Stomach smooth muscle (tissue), 2 donors: ENCODE results near the gene KCNK1.

Experiments used
- H3K27ac ChIP-seq: one replicate; pipeline ENCODE4 v1.7.0; 2013; ENCODE audit warnings: mild to moderate bottlenecking, low read length, inconsistent platforms
- H3K27me3 ChIP-seq, 2 donors: one replicate each; pipeline ENCODE4 v1.7.0; 2013; ENCODE audit warnings: low read length in 2 of 2; ENCODE audit not compliant: insufficient read depth in 2 of 2, control insufficient read depth in 1 of 2
- H3K36me3 ChIP-seq, 2 donors: one replicate each; pipeline ENCODE4 v1.7.0; 2013; ENCODE audit warnings: low read length in 2 of 2; ENCODE audit not compliant: control insufficient read depth in 2 of 2, insufficient read depth in 2 of 2
- H3K4me1 ChIP-seq: one replicate; pipeline ENCODE4 v1.7.0; 2013; ENCODE audit warnings: low read length; ENCODE audit not compliant: control insufficient read depth, insufficient read depth
- H3K4me3 ChIP-seq, 2 donors: one replicate each; pipeline ENCODE4 v1.7.0; 2013; ENCODE audit warnings: low read length in 2 of 2
- H3K9ac ChIP-seq, 2 donors: one replicate each; pipeline ENCODE4 v1.7.0; 2013; ENCODE audit warnings: low read length in 2 of 2, mild to moderate bottlenecking in 1 of 2
- H3K9me3 ChIP-seq, 2 donors: one replicate each; pipeline ENCODE4 v1.7.0; 2013; ENCODE audit warnings: low read length in 2 of 2; ENCODE audit not compliant: control insufficient read depth in 2 of 2
- donor health status: healthy.
- donor health status: Pancreatic carcinoma.

Gene KCNK1

DNA sequence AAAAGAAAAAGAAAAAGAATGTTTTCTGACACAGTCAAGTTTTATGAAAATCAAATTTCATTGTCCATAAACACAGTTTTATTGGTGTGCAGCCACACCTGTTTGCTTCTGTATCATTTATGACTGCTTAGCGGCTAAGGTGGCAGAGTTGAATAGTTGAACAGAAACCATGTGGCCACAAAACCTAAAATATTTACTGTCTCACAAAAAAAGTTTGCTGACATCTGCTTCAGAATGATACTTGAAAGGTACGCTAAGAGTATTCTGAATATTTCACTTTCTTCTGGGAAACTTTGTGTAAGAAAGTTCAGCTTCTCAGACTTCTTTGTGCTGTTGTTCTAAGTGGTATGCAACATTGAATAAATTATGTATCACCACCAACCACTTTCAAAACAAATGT is 6.2 kb downstream of the KCNK1 start:
- Histone ChIP-seq H3K36me3 (no peaks in the 10 kb centered on the region), H3K27me3 (peaks cover 5 to 7% of the 10 kb centered on the region in 2 donors), H3K27ac (no peak overlapping the region), H3K4me1 (no peaks in the 10 kb centered on the region), H3K9ac (no peak overlapping the region), H3K4me3 (no peak overlapping the region), H3K9me3 (no peaks in the 10 kb centered on the region)

- no peaks in the 10 kb centered on the region for H3K4me1 ChIP-seq
- H3K27me3 ChIP-seq: no peaks in the 10 kb centered on the region
- no peaks in the 10 kb centered on the region for H3K36me3 ChIP-seq
- no peak overlapping the region for H3K9ac ChIP-seq
- H3K27ac ChIP-seq: no peak overlapping the region
- no peaks in the 10 kb centered on the region for H3K9me3 ChIP-seq
- no peak overlapping the region for H3K4me3 ChIP-seq
These were observed 8.0 kb downstream of the KCNK1 start for GRCh38 chr1:233621923-233622322.

GRCh38 chr1:233624289-233624688 is 10.4 kb downstream of the KCNK1 start:
- Histone ChIP-seq H3K9ac (no peak overlapping the region), H3K9me3 (no peaks in the 10 kb centered on the region), H3K4me1 (no peaks in the 10 kb centered on the region), H3K27me3 (no peaks in the 10 kb centered on the region), H3K27ac (no peak overlapping the region), H3K36me3 (no peaks in the 10 kb centered on the region), H3K4me3 (no peak overlapping the region)

DNA sequence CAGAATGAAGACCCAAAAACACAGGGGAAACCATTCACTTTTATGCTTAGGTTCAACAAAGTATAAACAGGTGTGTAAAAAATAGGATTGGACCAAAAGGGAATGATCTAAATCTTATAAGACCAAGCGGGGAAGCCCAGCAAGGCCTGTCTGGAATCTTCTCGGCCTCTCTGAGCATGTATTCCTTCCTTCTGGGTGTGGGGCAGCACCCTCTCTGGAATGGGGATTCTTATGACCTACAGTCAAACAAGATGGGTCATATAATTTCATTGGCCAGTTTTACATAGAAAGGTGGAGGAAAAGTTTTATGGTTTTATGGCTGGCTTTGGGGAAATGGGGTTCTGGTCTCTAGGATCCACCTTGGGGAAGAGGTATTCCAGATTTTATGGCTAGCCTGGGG is 11.2 kb downstream of the KCNK1 start:
- H3K27me3 ChIP-seq: no peaks in the 10 kb centered on the region

DNA sequence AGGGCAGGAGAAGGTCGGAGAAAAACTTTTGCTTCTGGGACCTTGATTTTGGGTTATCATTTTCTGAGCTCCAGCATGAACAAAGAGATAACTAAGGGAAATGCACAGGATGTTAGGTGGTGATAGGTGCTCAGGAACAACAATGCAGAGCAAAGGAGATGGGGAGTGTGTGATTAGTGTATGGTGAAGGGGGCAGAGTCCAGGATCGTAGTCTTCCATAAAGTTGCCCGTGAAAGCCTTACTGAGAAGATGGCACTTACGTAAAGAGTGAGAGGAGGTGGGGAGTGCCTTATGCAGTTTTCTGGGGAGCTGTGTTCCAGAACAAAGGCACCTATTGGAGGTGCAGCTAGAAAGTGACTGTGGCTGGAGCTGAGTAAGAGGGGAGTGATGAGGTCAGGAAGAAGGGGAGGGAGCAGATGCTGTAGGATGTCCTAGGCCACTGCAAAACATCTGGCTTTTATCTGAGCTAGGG is 11.6 kb downstream of the KCNK1 start:
- H3K36me3 ChIP-seq: no peaks in the 10 kb centered on the region
- H3K27me3 ChIP-seq: no peaks in the 10 kb centered on the region
- H3K9me3 ChIP-seq: no peaks in the 10 kb centered on the region
- H3K4me3 ChIP-seq: no peak overlapping the region
- H3K27ac ChIP-seq: no peak overlapping the region
- no peaks in the 10 kb centered on the region for H3K4me1 ChIP-seq
- no peak overlapping the region for H3K9ac ChIP-seq

More for the DNA sequence above, 11.2 kb downstream of the KCNK1 start:
- Histone ChIP-seq H3K36me3 (no peaks in the 10 kb centered on the region), H3K9me3 (no peaks in the 10 kb centered on the region), H3K4me1 (no peaks in the 10 kb centered on the region), H3K4me3 (no peak overlapping the region), H3K27ac (no peak overlapping the region), H3K9ac (no peak overlapping the region)

DNA sequence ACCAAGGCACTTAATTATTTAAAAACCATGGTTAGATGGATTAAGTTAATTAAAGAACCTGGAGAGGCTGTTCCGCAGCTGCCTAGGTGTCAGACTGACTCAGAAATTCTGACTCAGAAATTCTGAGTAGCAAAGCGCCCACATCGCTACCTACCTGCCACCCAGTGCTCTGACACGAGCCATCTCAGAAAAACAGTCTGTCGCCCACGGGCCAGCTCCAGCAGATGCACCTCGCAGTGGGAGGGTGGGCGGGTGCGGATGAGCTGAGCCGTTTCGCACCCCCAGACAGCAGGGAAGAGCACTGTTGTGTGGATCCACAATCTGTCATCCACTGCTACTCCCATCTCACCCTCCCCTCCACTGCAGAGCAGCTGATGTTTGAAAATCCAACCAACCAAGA is 13.5 kb downstream of the KCNK1 start:
- no peaks in the 10 kb centered on the region for H3K36me3 ChIP-seq
- H3K4me1 ChIP-seq: no peaks in the 10 kb centered on the region
- H3K4me3 ChIP-seq: no peak overlapping the region
- H3K27ac ChIP-seq: no peak overlapping the region
- H3K9me3 ChIP-seq: no peaks in the 10 kb centered on the region
- H3K27me3 ChIP-seq: no peaks in the 10 kb centered on the region
- no peak overlapping the region for H3K9ac ChIP-seq

- H3K27ac ChIP-seq: no peak overlapping the region
- no peaks in the 10 kb centered on the region for H3K4me1 ChIP-seq
- no peaks in the 10 kb centered on the region for H3K36me3 ChIP-seq
- H3K9ac ChIP-seq: no peak overlapping the region
- H3K27me3 ChIP-seq: no peaks in the 10 kb centered on the region
- no peak overlapping the region for H3K4me3 ChIP-seq
- H3K9me3 ChIP-seq: no peaks in the 10 kb centered on the region
These were observed 13.9 kb downstream of the KCNK1 start for GRCh38 chr1:233627823-233628222.

DNA sequence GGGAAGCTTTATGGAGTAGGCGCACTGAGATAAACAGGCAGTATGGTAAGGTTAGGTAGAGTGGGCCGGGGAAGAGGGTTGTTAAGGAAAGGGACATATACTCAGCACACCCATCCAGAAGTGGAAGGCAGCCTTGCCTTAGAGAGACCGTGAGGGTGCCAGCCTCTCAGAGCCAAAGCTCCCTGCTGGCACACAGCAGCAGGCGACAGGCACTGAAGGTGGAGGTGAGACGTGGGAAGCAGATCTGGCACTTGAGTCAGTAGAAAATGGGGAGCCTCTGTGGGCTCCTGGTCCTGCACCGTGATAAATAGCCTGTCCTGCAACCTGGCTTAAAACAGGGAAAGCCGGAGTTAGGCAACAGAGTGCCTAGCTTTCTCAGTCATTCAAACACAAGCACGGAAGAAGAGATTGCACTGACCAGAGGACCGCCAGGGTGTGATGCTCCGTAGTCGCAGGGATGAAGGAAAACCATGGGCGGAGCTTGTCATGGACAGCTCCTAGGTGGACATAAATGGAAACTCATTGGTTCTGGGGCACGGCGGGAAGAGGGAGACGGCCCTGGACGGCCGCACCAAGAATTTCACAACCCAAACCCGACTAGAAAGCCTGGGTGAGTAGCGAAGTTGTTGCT is 15.5 kb downstream of the KCNK1 start:
- Histone ChIP-seq H3K27ac (no peak overlapping the region), H3K4me1 (no peaks in the 10 kb centered on the region), H3K36me3 (no peaks in the 10 kb centered on the region), H3K4me3 (no peak overlapping the region), H3K9me3 (no peaks in the 10 kb centered on the region), H3K9ac (no peak overlapping the region), H3K27me3 (no peaks in the 10 kb centered on the region)

GRCh38 chr1:233631810-233632405 is 18.0 kb downstream of the KCNK1 start:
- Histone ChIP-seq H3K4me1 (no peaks in the 10 kb centered on the region), H3K9ac (no peak overlapping the region), H3K4me3 (no peak overlapping the region), H3K9me3 (no peaks in the 10 kb centered on the region), H3K36me3 (no peaks in the 10 kb centered on the region), H3K27ac (no peak overlapping the region), H3K27me3 (no peaks in the 10 kb centered on the region)

DNA sequence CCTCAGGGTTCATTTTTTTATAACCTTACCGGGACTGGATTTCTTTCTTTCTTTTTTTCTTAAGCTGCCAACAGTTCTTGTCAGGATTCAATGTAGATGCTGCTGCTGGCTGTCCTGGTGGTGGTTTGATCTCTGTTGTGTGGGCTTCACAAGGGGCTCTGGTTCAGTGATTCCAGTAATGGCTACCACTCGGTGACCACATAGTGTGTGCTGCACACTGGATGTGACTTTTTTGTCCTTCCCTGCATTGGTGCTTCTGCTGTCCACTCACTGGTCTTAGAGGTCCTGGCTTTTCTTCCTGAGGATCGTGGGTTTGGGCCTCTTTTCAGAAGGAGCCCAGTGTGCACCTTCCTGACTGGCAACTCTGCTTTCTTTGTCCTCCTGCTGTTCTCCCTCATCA is 18.5 kb downstream of the KCNK1 start:
- no peak overlapping the region for H3K9ac ChIP-seq
- H3K9me3 ChIP-seq: no peaks in the 10 kb centered on the region
- no peaks in the 10 kb centered on the region for H3K4me1 ChIP-seq
- H3K27ac ChIP-seq: no peak overlapping the region
- H3K4me3 ChIP-seq: no peak overlapping the region
- no peaks in the 10 kb centered on the region for H3K27me3 ChIP-seq
- H3K36me3 ChIP-seq: no peaks in the 10 kb centered on the region

- Histone ChIP-seq H3K9ac (no peak overlapping the region), H3K9me3 (no peaks in the 10 kb centered on the region), H3K36me3 (no peaks in the 10 kb centered on the region), H3K4me3 (no peak overlapping the region), H3K27ac (no peak overlapping the region), H3K27me3 (no peaks in the 10 kb centered on the region), H3K4me1 (no peaks in the 10 kb centered on the region)
These were observed 22.0 kb downstream of the KCNK1 start for GRCh38 chr1:233635765-233636502.
